Ishikawa (cell line): Measurements from ENCODE around the gene KLHL14.

ENCODE experiments used
- EP300 ChIP-seq: IDR thresholded peaks from 2 replicates; pipeline ENCODE4 v1.6.1; 2012; ENCODE audit warnings: borderline replicate concordance
- TAF1 ChIP-seq: IDR thresholded peaks from 2 replicates; pipeline ENCODE4 v1.6.1; 2012; ENCODE audit warnings: low read depth, mild to moderate bottlenecking

DNA sequence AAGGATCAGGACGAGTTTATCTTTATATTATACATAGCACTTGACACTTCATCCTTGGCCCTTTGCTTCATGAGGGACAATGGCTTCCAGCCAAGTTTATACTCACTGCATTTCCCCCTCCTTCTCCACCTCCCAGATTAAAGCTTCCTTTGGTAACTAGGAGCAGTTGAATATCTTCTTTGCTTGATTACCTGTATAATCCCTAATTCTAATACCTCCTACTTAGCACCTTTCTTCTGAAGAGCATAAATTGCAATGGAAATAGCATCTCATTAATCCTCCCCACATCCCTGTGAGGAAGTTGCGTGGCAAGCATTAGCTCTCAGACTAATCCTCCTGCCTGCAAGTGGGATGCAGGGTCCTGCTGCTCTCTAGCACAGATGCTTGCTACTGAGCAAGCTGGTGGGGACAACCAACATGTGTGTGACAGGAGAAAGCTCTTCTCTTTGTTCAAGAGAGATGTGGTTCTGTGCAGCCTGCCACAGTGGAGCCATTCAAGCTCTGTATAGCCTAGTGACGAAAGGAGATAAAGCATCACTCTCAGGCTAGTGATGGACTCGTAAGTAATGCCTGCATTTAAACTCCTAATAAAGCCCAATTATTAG lies 19.1 kb downstream of the KLHL14 start:
- TF ChIP-seq TAF1 (no peak), EP300 (no peak)
